ENCODE data around the gene SH3TC2.

- no peak for TF ChIP-seq CTCF (conservative IDR thresholded peaks at IDR 0.05)
- TF ChIP-seq EZH2 (IDR thresholded peaks at IDR 0.05; ENCODE audit: low read depth), result no peak
Observed at GRCh38 chr5:149013796-149014195, 49.1 kb downstream of the SH3TC2 start.

Data from PC-9 (cell line).